Measurements from ENCODE around the gene TTI1. TPM values are rescaled to one million over a fixed set of nuclear protein-coding genes. Genes with fewer than 3 reads are reported as not detected.

Gene TTI1
- total RNA-seq, 1 donor from 2014 or later: 13.7 TPM

DNA sequence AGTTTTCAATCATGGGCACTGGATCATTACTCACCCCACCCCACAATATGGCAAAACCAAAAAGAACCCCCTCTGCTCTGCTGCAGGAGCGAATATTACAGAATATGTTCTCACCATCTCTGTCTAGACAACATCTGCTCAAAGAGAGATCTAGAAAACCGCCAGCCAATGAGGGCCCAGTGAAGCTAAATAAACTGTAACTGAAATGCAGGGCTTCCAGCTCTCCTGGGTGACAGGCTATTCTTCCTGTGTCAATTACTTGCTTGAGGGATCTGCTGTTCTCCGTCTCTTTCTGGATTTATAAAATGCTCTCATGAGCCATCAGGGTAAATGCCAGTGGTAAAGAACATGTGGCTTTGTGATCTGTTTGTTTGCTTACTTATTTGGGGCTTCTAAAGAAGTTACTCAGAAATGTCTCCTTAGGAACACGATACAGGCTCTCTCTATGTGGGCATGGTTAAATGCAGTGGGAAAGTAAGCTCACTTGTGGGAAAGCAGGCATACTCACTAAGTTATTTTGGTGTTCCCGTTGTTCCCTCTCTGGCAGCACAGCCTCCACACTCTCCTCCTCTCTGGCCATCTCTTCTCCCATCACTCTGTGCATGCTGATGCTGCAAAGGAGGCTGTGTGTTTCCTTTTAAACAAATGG is 44.8 kb downstream of the TTI1 start:
- no peak for DNase-seq (ENCODE audit: low read depth in 2 of 2)

DNA sequence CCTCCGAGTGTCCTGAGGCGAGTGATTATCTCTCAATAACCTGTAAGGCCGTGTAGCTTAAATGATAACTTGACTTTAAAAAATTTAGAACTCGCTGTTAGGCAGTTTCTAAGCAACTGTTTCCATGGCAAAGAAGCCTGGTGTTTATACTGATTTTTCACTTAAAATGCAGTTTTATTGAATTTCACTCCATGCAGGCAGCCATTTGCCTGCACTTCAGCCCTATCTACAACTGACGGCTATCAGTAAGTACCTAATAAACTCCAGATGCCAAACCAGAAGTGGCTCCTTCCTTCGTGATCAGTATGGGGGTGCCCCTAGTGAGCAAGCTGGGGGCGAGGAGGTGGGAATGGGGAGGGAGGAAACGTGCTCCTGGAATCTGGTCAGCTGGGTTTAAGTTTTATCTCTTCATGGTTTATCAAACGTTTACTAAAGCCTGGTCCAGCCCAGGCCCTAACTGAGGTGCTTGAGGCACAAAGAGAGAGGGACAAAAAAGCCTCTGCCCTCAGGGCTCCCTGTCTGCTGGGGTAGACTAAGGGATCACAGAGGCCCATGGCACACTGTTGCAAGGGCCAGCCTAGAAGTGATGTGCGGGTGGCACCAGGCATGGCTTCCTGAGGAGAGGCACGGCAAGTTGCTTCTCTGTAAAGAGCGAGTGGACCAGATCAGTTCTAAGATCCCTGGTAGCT is 45.5 kb downstream of the TTI1 start:
- no peak for DNase-seq (ENCODE audit: low read depth in 2 of 2)

- DNase-seq (ENCODE audit: low read depth in 2 of 2): no peak
Observed at GRCh38 chr20:37986873-37987601, 46.2 kb downstream of the TTI1 start.

DNA sequence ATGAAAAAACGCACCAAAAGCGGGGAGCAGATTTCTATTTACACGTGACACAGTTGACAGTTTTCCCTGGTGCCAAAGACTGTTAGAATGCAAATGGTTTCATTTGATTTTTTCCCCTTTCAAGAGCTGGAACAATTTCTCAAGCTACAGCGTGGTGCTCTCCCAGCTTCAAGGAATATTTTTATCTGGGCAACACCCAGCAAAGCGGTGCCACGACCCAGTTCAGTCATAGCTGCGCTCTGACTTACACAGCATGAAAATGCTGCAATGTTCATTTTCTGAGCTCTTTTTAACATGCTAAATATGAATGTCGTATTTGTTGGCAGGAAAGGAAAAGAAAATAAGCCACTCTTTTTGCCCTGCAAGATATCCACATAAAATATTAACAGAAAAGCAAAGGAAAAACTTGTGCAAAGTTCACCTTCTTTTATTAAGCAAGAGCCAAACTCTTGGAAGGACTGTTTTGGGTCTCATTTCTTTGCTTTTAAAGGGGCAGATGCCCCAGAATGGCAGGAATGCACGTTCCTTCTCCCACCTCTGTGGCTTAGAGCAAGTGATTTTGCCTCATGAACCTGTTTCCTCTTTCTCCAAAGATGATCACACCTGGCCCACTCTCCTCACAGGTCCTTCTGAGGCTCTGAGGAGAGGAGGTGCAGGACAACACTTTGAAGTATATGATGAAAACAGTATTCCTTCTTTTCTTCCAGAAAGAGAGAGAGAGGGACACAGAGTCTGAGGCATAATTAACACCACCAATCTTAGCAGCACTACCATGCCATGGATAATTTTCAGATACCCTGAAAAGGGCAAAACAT is 47.0 kb downstream of the TTI1 start:
- DNase-seq (ENCODE audit: low read depth in 2 of 2): no peak

DNA sequence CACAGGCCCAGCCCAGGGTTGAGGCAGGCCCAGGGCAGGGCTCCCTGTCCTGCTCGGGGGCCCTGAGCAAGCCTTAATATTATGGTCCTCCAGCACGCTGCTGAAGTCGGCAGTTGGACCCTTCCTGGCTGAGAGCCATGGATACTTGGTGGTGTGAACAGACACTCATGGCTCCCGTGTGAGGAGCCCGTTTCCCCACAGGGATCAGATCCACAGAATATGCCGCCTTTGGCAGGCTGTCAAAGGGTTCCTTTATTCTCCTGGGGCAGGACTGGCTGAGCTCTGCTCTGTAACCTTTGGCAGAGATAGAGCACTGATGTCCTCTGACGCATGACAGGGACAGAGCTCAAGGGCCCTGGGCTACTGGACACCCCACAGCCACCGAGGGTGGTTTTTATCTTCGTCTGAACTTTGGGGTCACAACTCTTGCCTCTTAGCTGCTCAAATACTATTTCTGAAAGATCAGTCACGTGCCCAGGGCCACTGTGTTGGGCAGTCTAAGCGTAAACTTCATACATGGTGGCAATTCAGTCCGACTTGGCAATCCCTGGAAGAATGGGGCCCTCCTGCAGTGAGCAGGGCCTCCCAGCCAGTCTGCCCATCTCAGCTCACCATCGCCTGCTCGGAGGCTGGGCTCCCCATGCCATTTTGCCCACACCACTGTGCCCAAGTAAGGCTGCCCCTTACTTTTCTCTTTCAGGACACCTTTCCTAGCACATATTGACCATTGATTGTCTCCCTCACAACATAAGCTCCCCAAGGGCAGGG is 49.1 kb downstream of the TTI1 start:
- no peak for DNase-seq (ENCODE audit: low read depth in 2 of 2)

GRCh38 chr20:37983286-37983685 is 50.0 kb downstream of the TTI1 start:
- DNase-seq (ENCODE audit: low read depth in 2 of 2): no peak

- no peak for DNase-seq (ENCODE audit: low read depth in 2 of 2)
Observed at GRCh38 chr20:37981568-37981967, 51.7 kb downstream of the TTI1 start.

DNA sequence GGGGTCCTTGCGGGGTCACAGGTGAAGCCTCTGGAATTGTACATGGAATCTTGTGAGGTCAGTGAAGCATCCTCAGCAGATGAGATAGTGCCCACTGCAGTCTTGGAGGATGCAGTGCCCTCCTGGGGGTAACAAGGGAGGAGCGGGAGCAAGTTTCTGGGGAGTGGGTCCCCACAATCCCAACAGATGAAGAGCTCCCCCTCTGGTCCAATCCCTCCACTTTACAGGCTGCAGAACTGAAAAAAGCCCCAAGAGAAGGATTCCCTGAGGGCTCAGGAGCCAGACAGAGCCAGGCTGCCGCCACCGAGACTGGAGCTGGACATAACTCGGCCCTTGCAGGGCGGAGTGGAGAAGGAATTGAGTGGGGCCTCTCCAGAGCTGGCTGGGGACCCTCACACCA is 52.4 kb downstream of the TTI1 start:
- DNase-seq (ENCODE audit: low read depth in 2 of 2): no peak

DNA sequence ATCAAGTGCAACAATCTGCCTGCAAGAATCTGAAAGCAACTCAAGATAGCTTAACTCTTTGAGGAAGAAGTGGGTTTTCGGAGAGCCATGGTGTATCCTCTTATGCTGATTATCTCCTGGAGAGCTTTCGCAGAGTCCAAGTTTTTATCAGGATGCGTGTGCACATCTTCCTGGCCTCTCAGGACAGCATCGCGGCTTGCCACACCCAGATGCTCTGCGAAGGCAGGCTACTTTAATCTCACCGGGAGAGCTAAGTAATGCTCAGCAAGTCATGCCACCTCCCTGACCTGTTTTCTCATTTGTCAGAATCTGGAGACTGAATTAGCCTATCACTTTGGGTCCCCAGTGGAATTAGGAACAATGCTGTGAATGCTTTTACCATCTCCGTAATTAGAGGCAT is 52.9 kb downstream of the TTI1 start:
- no peak for DNase-seq (ENCODE audit: low read depth in 2 of 2)

DNA sequence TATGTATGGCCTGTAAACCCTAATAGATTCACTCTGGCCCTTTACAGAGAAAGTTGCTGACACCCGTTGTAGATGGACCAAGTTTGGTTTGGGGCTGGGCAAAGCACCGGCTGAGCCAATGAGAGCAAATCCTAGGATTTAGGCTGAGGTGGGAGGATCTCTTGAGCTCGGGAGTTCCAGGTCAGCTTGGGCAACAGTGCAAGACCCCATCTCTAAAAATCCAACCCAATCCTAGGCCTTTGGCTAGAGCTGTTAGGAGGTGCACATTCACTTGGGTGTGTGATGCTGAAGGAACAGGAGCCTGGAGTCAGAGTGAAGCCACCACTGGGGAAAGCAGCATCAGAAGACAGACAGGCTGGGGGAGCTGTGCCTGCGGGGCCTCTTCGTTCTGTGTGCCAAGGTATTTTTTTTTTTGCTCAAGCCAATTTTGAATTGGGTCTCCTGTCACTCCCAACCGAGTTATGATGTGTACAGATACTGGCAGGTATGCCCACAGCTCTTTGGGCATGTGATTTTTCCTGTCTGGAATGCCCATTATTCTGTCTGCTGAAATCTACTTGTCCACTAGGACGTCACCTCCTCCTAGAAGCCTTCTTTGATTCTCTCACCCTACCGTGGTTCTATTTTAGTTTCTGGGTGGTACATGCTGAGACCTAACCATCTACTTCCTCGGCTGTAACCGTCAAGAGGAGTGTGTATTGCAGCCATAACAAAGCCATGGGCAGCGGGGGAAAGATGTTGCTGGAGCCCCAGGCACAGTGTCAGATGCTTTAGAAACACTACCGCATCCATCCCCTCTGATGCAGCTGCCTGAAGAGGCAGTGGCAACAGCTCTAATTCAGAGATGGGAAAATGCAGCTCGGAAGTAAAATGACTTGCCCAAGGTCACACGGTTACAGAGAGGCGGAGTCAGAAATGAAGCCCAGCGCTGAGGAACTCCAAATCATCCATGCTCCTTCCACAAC is 54.0 kb downstream of the TTI1 start:
- DNase-seq (ENCODE audit: low read depth in 2 of 2): no peak

- no peak for DNase-seq (ENCODE audit: low read depth in 2 of 2)
Observed at GRCh38 chr20:37977786-37978185, 55.5 kb downstream of the TTI1 start.

GRCh38 chr20:37977338-37977737 is 55.9 kb downstream of the TTI1 start:
- DNase-seq (ENCODE audit: low read depth in 2 of 2): no peak

DNA sequence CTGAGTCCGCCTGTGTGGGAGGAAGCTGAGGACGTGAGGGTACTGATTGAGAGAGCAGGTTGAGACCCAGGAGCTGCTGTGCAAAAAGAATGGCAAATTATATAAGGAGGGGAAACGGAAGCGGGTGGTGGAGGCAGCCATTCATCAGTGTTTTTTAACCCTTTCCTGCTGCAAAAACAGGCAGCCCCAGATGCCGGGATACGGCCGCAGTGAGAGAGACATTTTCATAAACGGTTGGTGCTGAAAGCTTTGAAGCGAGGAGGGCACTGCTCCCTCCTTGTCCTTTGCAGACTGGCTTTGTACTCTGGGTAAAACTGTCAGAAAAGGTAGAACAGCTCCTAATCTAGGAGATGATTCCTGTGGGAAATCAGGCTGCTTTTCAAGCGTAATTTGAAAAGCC is 56.4 kb downstream of the TTI1 start:
- no peak for DNase-seq (ENCODE audit: low read depth in 2 of 2)

GRCh38 chr20:37973059-37973910 is 60.0 kb downstream of the TTI1 start:
- no peak for DNase-seq (ENCODE audit: low read depth in 2 of 2)

DNA sequence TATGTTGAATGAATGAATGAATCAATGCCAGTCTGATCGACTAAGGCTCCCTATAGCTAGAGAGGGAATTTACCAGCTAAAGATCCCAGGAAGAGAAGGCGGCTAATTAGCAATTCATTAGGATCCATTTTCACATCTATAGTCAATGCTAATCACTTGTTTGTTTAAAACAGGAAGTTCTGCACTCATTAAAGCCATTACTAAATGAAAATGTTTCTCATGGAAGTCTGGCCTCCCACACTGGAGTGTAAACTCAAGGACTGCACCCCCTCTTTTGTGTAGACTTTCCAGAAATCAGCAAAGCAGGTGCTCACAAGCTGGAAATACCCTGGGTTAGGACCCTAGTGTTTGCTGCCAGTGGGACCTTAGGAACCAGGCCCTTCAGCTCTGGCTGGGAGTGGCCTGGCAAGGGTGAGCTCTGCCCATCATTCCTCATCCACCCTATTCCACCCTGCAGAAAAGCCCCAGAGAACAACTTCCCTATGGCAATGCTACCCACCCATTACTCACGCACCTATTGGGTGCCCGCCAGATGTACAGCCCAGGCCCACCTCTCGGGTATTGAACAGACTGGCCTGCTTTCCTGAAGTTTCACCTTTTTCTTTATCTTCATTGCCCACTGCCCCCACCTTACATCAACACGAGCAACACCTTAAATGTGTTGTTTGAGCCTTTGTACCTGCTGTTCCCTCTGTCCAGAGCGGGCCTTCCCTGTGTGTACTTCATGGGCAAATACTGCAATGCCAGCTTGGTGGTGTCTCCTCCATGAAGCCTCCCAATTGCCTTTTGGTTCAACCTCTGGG is 60.8 kb downstream of the TTI1 start:
- no peak for DNase-seq (ENCODE audit: low read depth in 2 of 2)

- no peak for DNase-seq (ENCODE audit: low read depth in 2 of 2)
Observed at GRCh38 chr20:37971561-37972127, 61.6 kb downstream of the TTI1 start.

- no peak for DNase-seq (ENCODE audit: low read depth in 2 of 2)
Observed at GRCh38 chr20:37970856-37971245, 62.4 kb downstream of the TTI1 start.
